Measurements from ENCODE around the gene STARD13.

Gene STARD13

GRCh38 chr13:33279414-33280278, 5.9 kb downstream of the STARD13 start:
- no peak for DNase-seq
- intact Hi-C loops (cut with DNase I): loop anchor here (10.0 kb wide), 1 partner anchor 265 kb away; no protein-coding TSS in a partner anchor

GRCh38 chr13:33278913-33279312, 6.6 kb downstream of the STARD13 start:
- intact Hi-C loops (cut with DNase I): no loop called here
- no peak for DNase-seq

GRCh38 chr13:33277946-33278345, 7.6 kb downstream of the STARD13 start:
- DNase-seq: no peak
- intact Hi-C loops (cut with DNase I): no loop called here

GRCh38 chr13:33277037-33277740, 8.4 kb downstream of the STARD13 start:
- intact Hi-C loops (cut with DNase I): no loop called here
- no peak for DNase-seq

- intact Hi-C loops (cut with DNase I): no loop called here
- peak in 1 of 42 donors; percentile 20 for DNase-seq
These were observed 9.0 kb downstream of the STARD13 start for GRCh38 chr13:33276570-33276969.

GRCh38 chr13:33275916-33276315, 9.6 kb downstream of the STARD13 start:
- intact Hi-C loops (cut with DNase I): no loop called here
- DNase-seq: no peak

GRCh38 chr13:33274264-33274663, 11.3 kb downstream of the STARD13 start:
- intact Hi-C loops (cut with DNase I): no loop called here

GRCh38 chr13:33272531-33273124, 12.9 kb downstream of the STARD13 start:
- intact Hi-C loops (cut with DNase I): no loop called here
- no peak for DNase-seq

More at GRCh38 chr13:33274264-33274663, 11.3 kb downstream of the STARD13 start:
- DNase-seq: no peak

GRCh38 chr13:33271759-33272158, 13.8 kb downstream of the STARD13 start:
- intact Hi-C loops (cut with DNase I): no loop called here
- DNase-seq: no peak

- DNase-seq: no peak
- intact Hi-C loops (cut with DNase I): no loop called here
These were observed 14.5 kb downstream of the STARD13 start for GRCh38 chr13:33270895-33271538.

GRCh38 chr13:33265607-33266006, 19.9 kb downstream of the STARD13 start:
- intact Hi-C loops (cut with DNase I): no loop called here
- no peak for DNase-seq

- intact Hi-C loops (cut with DNase I): no loop called here
- DNase-seq: no peak
These were observed 20.4 kb downstream of the STARD13 start for GRCh38 chr13:33265133-33265532.

GRCh38 chr13:33264620-33264978, 21.0 kb downstream of the STARD13 start:
- DNase-seq: peak in 8 of 42 donors; percentile 16 to 73 (median 37)
- intact Hi-C loops (cut with DNase I): loop anchor here (5.0 kb wide), 1 partner anchor 37 kb away; no protein-coding TSS in a partner anchor

- DNase-seq: peak in 1 of 42 donors; percentile 39
- intact Hi-C loops (cut with DNase I): loop anchor here (5.0 kb wide), 1 partner anchor 37 kb away; no protein-coding TSS in a partner anchor
These were observed 21.5 kb downstream of the STARD13 start for GRCh38 chr13:33263976-33264619.

GRCh38 chr13:33263484-33263883, 22.1 kb downstream of the STARD13 start:
- intact Hi-C loops (cut with DNase I): loop anchor here (5.0 kb wide), 1 partner anchor 36 kb away; no protein-coding TSS in a partner anchor
- peak in 4 of 42 donors; percentile 30 to 65 (median 46) for DNase-seq

GRCh38 chr13:33262997-33263396, 22.6 kb downstream of the STARD13 start:
- intact Hi-C loops (cut with DNase I): loop anchor here (5.0 kb wide), 1 partner anchor 36 kb away; no protein-coding TSS in a partner anchor
- DNase-seq: peak in 18 of 42 donors; percentile 8 to 75 (median 45)

GRCh38 chr13:33262594-33262993, 23.0 kb downstream of the STARD13 start:
- intact Hi-C loops (cut with DNase I): loop anchor here (5.0 kb wide), 1 partner anchor 35 kb away; no protein-coding TSS in a partner anchor
- DNase-seq: no peak

- intact Hi-C loops (cut with DNase I): loop anchor here (5.0 kb wide), 1 partner anchor 35 kb away; no protein-coding TSS in a partner anchor
- peak in 36 of 42 donors; percentile 21 to 81 (median 42) for DNase-seq
These were observed 23.5 kb downstream of the STARD13 start for GRCh38 chr13:33262062-33262487.

Data from head of caudate nucleus (tissue), 42 donors.